IMR-90 (cell line): Measurements from ENCODE around the gene RAP2A. TPM values are rescaled to one million over a fixed set of nuclear protein-coding genes. Genes with fewer than 3 reads are reported as not detected.

Experiments
- ATAC-seq: fragments of 200-7000 bp; cut with Tn5 transposase; 2 replicates; pipeline ENCODE4 v1.9.1; 2020; ENCODE audit warnings: low read depth, mild to moderate bottlenecking, moderate library complexity
- BruUV-seq: library from RNA; stranded (reverse); fragments of 400-500 nt; replicated peaks from 2 replicates; lab custom pipeline; 2021; lab: Mats Ljungman, UMichigan
- CTCF ChIA-PET: fragments of 300-600 bp; formaldehyde crosslinking; extraction: SDS; loops from one replicate; lab custom pipeline; 2021; ENCODE audit warnings: antibody characterized with exemption; lab: Yijun Ruan, JAX
- POLR2A ChIA-PET: fragments of 300-600 bp; sonication (Branson Sonifier 250); formaldehyde crosslinking; loops from one replicate; lab custom pipeline; 2022; ENCODE audit warnings: antibody characterized with exemption; ENCODE audit not compliant: unreplicated experiment; lab: Charles Lee
- DNase-seq: peaks from one replicate; pipeline ENCODE4 v3.0.0; 2013
- H2AFZ ChIP-seq: replicated peaks from 2 replicates; pipeline ENCODE3; 2013; ENCODE audit warnings: low read length, mild to moderate bottlenecking; ENCODE audit not compliant: poor library complexity
- H2AK5ac ChIP-seq: 2 replicates; pipeline ENCODE4 v1.6.1; 2013; ENCODE audit warnings: low read depth, low read length, inconsistent platforms
- H2AK9ac ChIP-seq: replicated peaks from 2 replicates; pipeline ENCODE3; 2013; ENCODE audit warnings: mild to moderate bottlenecking, low read depth, low read length, moderate library complexity; ENCODE audit not compliant: poor library complexity
- H2BK120ac ChIP-seq: 2 replicates; pipeline ENCODE4 v1.6.1; 2013; ENCODE audit warnings: low read depth, low read length, inconsistent platforms
- H2BK15ac ChIP-seq: 3 replicates; pipeline ENCODE4 v1.6.1; 2013; ENCODE audit warnings: low read depth, low read length, inconsistent platforms
- H2BK20ac ChIP-seq: 2 replicates; pipeline ENCODE4 v1.6.1; 2013; ENCODE audit warnings: low read depth, mild to moderate bottlenecking, inconsistent platforms, low read length, moderate library complexity
- H2BK5ac ChIP-seq: 2 replicates; pipeline ENCODE4 v1.6.1; 2013; ENCODE audit warnings: mild to moderate bottlenecking, low read depth, low read length, inconsistent platforms; ENCODE audit not compliant: poor library complexity, severe bottlenecking
- H3K14ac ChIP-seq: replicated peaks from 2 replicates; pipeline ENCODE4 v1.6.1; 2013; ENCODE audit warnings: low read depth, low read length, inconsistent platforms
- H3K18ac ChIP-seq: 2 replicates; pipeline ENCODE4 v1.6.1; 2013; ENCODE audit warnings: low read depth, low read length, control low read depth
- H3K23ac ChIP-seq: 2 replicates; pipeline ENCODE4 v1.6.1; 2013; ENCODE audit warnings: low read depth, low read length, inconsistent platforms
- H3K27ac ChIP-seq: 2 replicates; pipeline ENCODE4 v1.5.1; 2013; ENCODE audit warnings: mild to moderate bottlenecking, control low read depth, low read length; ENCODE audit not compliant: insufficient read depth
- H3K27me3 ChIP-seq: 2 replicates; pipeline ENCODE4 v1.6.1; 2013; ENCODE audit warnings: low read length; ENCODE audit not compliant: control insufficient read depth, insufficient read depth
- H3K36me3 ChIP-seq: 2 replicates; pipeline ENCODE4 v1.6.1; 2013; ENCODE audit warnings: low read length, mixed read lengths; ENCODE audit not compliant: control insufficient read depth, insufficient read depth
- H3K4ac ChIP-seq: 2 replicates; pipeline ENCODE4 v1.6.1; 2013; ENCODE audit warnings: low read depth, low read length, inconsistent platforms
- H3K4me1 ChIP-seq: 2 replicates; pipeline ENCODE4 v1.6.1; 2013; ENCODE audit warnings: low read length, mixed read lengths; ENCODE audit not compliant: control insufficient read depth, insufficient read depth
- H3K4me2 ChIP-seq: 2 replicates; pipeline ENCODE4 v1.6.1; 2013; ENCODE audit warnings: low read depth, mild to moderate bottlenecking, control low read depth, low read length, moderate library complexity
- H3K4me3 ChIP-seq: 2 replicates; pipeline ENCODE4 v1.5.1; 2013; ENCODE audit warnings: low read depth, mild to moderate bottlenecking, control low read depth, low read length, moderate library complexity; ENCODE audit not compliant: insufficient read depth
- H3K56ac ChIP-seq: 2 replicates; pipeline ENCODE4 v1.6.1; 2013; ENCODE audit warnings: low read length, inconsistent platforms; ENCODE audit not compliant: insufficient read depth; ENCODE audit errors: extremely low read depth
- H3K79me1 ChIP-seq, 2 experiments: 2 replicates each; pipeline ENCODE4 v1.6.1; 2013; ENCODE audit warnings: low read length in 2 of 2, inconsistent platforms in 1 of 2, low read depth in 1 of 2
- H3K9ac ChIP-seq: 2 replicates; pipeline ENCODE4 v1.6.1; 2013; ENCODE audit warnings: low read depth, low read length, control low read depth
- H3K9me1 ChIP-seq: 2 replicates; pipeline ENCODE4 v1.6.1; 2013; ENCODE audit warnings: low read length, inconsistent platforms; ENCODE audit not compliant: insufficient read depth
- H3K9me3 ChIP-seq: 2 replicates; pipeline ENCODE4 v1.6.1; 2013; ENCODE audit warnings: low read length; ENCODE audit not compliant: control insufficient read depth, insufficient read depth
- H4K20me1 ChIP-seq: 2 replicates; pipeline ENCODE4 v1.6.1; 2013; ENCODE audit warnings: low read length, inconsistent platforms; ENCODE audit not compliant: insufficient read depth
- H4K5ac ChIP-seq: 2 replicates; pipeline ENCODE4 v1.6.1; 2013; ENCODE audit warnings: mild to moderate bottlenecking, low read depth, low read length, control low read depth
- H4K8ac ChIP-seq, 2 experiments: 2 replicates each; pipeline ENCODE4 v1.6.1; 2013; ENCODE audit warnings: low read depth in 2 of 2, low read length in 2 of 2, control low read depth in 1 of 2, inconsistent platforms in 1 of 2
- H4K91ac ChIP-seq: 2 replicates; pipeline ENCODE4 v1.6.1; 2013; ENCODE audit warnings: low read depth, low read length, inconsistent platforms; ENCODE audit not compliant: insufficient read depth
- BHLHE40 ChIP-seq: fragments of 150-350 bp; IDR thresholded peaks from 2 replicates; pipeline ENCODE4 v1.6.1; 2016; ENCODE audit warnings: mild to moderate bottlenecking, low read depth, low read length
- CHD1 ChIP-seq: IDR thresholded peaks from 2 replicates; pipeline ENCODE4 v1.6.1; 2012; ENCODE audit warnings: low read depth, low read length, improper control_type of control experiment
- CTCF ChIP-seq: conservative IDR thresholded peaks from 2 replicates; pipeline ENCODE4 v1.5.1; 2012; ENCODE audit warnings: mild to moderate bottlenecking, low read depth, low read length, improper control_type of control experiment
- FOS ChIP-seq: fragments of 150-350 bp; IDR thresholded peaks from 2 replicates; pipeline ENCODE4 v1.6.1; 2016; ENCODE audit warnings: low read depth, low read length
- MAZ ChIP-seq: IDR thresholded peaks from 2 replicates; pipeline ENCODE4 v1.6.1; 2012; ENCODE audit warnings: low read depth, mild to moderate bottlenecking, low read length, improper control_type of control experiment, moderate library complexity, borderline replicate concordance
- RCOR1 ChIP-seq: IDR thresholded peaks from 2 replicates; pipeline ENCODE4 v1.6.1; 2012; ENCODE audit warnings: mild to moderate bottlenecking, low read length, improper control_type of control experiment; ENCODE audit not compliant: insufficient replicate concordance
- RFX5 ChIP-seq: IDR thresholded peaks from 2 replicates; pipeline ENCODE4 v1.8.0; 2012; ENCODE audit warnings: low read depth, mild to moderate bottlenecking, low read length, moderate library complexity
- SMC3 ChIP-seq: fragments of 150-350 bp; IDR thresholded peaks from 2 replicates; pipeline ENCODE4 v1.6.1; 2016; ENCODE audit warnings: low read depth, mild to moderate bottlenecking, antibody characterized with exemption, low read length, moderate library complexity
- WGBS, 2 experiments: methylation state at CpG; one replicate each; pipeline versions ENCODE4 v1.1.5 to v1.1.7; 2013; ENCODE audit warnings: missing lambda C conversion rate in 2 of 2; ENCODE audit not compliant: insufficient read length in 1 of 2; ENCODE audit errors: extremely low coverage in 2 of 2; 5-methylcytosine and 5-hydroxymethylcytosine counted together
- dilution Hi-C: fragments of 300-500 bp; cut with HindIII; formaldehyde crosslinking; loops from one replicate; pipeline ENCODE4 v1.14.3; 2018; ENCODE audit warnings: low sequenced_read_pairs; ENCODE audit not compliant: unreplicated experiment
- in situ Hi-C: fragments of 300-500 bp; cut with MboI; formaldehyde crosslinking; loops from 3 replicates; pipeline ENCODE4 v1.14.3; 2019; ENCODE audit warnings: low sequenced_read_pairs, inconsistent platforms, mixed read lengths
- intact Hi-C: fragments of 100-400 bp; cut with micrococcal nuclease; formaldehyde crosslinking; loops from 2 replicates; pipeline ENCODE4 v1.10.0; 2022
- polyA plus RNA-seq, 3 experiments: library from polyadenylated mRNA; depleted of rRNA; stranded (reverse); fragments of >200 nt; gene quantifications; 2 replicates each; pipeline ENCODE4 v1.2.3, GENCODE V29; 2012; ENCODE audit warnings: low replicate concordance in 1 of 3
- total RNA-seq: library from RNA; depleted of rRNA; stranded (reverse); fragments of >200 nt; gene quantifications from 2 replicates; pipeline ENCODE4 v1.2.3, GENCODE V29; 2012
- TF ChIP-seq, protein P1 (sequence below): fragments of 150-350 bp; IDR thresholded peaks from 2 replicates; pipeline ENCODE4 v1.6.1; 2016; ENCODE audit warnings: low read depth, mild to moderate bottlenecking, low read length, moderate library complexity, borderline replicate concordance

The RAP2A gene
- total and polyA plus RNA-seq, 2 of the 4 experiments (the other 2 are of a cell fraction), result 6.4 to 21.0 TPM

GRCh38 chr13:97492684-97493371 lies 58.9 kb downstream of the RAP2A start:
- DNase-seq, result no peak
- Histone ChIP-seq H3K23ac (no peak overlapping the region), H2AFZ (no peak overlapping the region), H2BK120ac (no peak overlapping the region), H3K4me3 (no peak overlapping the region), H2AK5ac (no peak overlapping the region), H3K4me1 (0 out of 2 replicates have a peak, but pooled peaks cover 2% of the 10 kb centered on the region), H4K8ac (no peak overlapping the region), H3K27ac (no peak overlapping the region), H3K79me1 (no peaks in the 10 kb centered on the region), H2BK5ac (no peak overlapping the region), H2AK9ac (no peak overlapping the region), H2BK15ac (no peak overlapping the region), H3K14ac (no peak overlapping the region), H3K9me1 (peaks cover 5% of the 10 kb centered on the region; the same call in 1 of the 2 replicates), H3K56ac (no peak overlapping the region), H3K9ac (no peak overlapping the region), H4K20me1 (no peaks in the 10 kb centered on the region), H4K5ac (no peak overlapping the region), H3K18ac (no peak overlapping the region), H3K9me3 (no peaks in the 10 kb centered on the region), H3K27me3 (no peaks in the 10 kb centered on the region), H3K36me3 (no peaks in the 10 kb centered on the region), H2BK20ac (no peak overlapping the region), H3K4me2 (no peak overlapping the region), H4K91ac (no peak overlapping the region), H3K4ac (no peak overlapping the region)
- intact Hi-C loops, result no loop called here
- no CpG with 5 or more reads among the region's 2 CpGs for WGBS, 2 experiments
- no peak for ATAC-seq
- in situ Hi-C loops, result no loop called here
- POLR2A ChIA-PET, result no interaction called here
- TF ChIP-seq BHLHE40, result no peak
- TF ChIP-seq SMC3, result no peak
- no peak for TF ChIP-seq FOS
- no peak for TF ChIP-seq RFX5
- no peak for TF ChIP-seq MAZ
- TF ChIP-seq RCOR1, result no peak
- no peak for TF ChIP-seq CHD1
- TF ChIP-seq, protein P1, sequence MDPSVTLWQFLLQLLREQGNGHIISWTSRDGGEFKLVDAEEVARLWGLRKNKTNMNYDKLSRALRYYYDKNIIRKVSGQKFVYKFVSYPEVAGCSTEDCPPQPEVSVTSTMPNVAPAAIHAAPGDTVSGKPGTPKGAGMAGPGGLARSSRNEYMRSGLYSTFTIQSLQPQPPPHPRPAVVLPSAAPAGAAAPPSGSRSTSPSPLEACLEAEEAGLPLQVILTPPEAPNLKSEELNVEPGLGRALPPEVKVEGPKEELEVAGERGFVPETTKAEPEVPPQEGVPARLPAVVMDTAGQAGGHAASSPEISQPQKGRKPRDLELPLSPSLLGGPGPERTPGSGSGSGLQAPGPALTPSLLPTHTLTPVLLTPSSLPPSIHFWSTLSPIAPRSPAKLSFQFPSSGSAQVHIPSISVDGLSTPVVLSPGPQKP, result no peak
- no peak for TF ChIP-seq CTCF
- BruUV-seq, result no TSS peak
- dilution Hi-C loops, result no loop called here
- CTCF ChIA-PET, result no interaction called here
